ENCODE results near the gene TRIP11. TPM values are rescaled to one million over a fixed set of nuclear protein-coding genes. Genes with fewer than 3 reads are reported as not detected.

TRIP11 gene
- polyA plus RNA-seq, 1 donor from 2014 or later = 8.8 TPM

DNA sequence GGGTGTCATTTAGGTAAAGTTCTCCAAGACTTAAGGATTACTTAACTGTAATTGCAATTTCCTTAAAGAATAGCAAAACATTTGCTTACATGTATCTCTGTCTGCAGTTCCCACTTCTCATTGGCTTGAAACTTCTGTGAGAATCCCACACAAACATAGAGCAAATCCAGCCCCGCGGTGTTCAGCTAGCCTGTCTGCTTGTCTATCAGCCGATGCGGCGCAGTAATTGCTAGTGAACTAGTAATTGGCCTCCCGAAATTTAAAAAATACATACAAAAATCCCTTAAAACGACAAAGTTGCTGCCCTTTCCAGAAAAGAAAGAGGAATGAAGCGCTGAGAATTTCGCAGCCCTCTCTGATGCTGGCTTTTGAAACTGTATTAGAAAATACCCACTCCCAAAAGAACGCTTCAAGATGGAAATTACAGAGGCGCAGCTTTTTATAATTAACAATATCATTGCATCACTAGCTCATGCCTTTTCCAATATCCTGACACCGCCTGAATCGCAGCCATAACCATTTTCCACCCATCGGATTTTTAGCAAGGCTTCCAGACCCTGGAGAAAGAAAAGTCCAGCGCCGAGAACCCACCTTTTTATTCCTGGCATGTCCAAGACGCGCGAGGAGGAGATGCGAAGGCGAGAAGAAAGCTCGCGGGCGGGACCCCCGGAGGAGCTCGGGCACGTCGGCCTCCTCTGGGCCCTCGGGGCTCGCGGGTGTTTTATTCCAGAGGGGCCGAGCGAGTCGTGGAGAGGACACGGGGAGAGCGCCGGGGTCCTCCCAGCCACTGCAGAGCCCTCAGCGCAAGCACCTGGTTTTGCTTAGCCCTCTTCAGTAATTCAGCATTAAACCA, 93.0 kb downstream of the TRIP11 start:
- H3K27me3 ChIP-seq (ENCODE audit: insufficient read depth, low read depth, low read length) = peaks cover 24% of the 10 kb centered on the region
- H3K9ac ChIP-seq (ENCODE audit: low read length) = no peak overlapping the region

More for the DNA sequence above, 93.0 kb downstream of the TRIP11 start:
- no peak overlapping the region for H3K27ac ChIP-seq (ENCODE audit: low read length)
- TF ChIP-seq EP300 (conservative IDR thresholded peaks at IDR 0.05; ENCODE audit: poor library complexity, severe bottlenecking) (no peak), REST (IDR thresholded peaks at IDR 0.05; ENCODE audit: borderline replicate concordance) (no peak), SMC3 (conservative IDR thresholded peaks at IDR 0.05; ENCODE audit: poor library complexity) (no peak), EZH2 (IDR thresholded peaks at IDR 0.05; ENCODE audit: borderline replicate concordance, insufficient read depth, low read length, poor library complexity, severe bottlenecking) (no peak), TAF1 (IDR thresholded peaks at IDR 0.05; ENCODE audit: low read depth) (no peak), MXI1 (conservative IDR thresholded peaks at IDR 0.05; ENCODE audit: poor library complexity, severe bottlenecking) (no peak), RAD21 (conservative IDR thresholded peaks at IDR 0.05) (no peak)
- TF ChIP-seq, protein P1, sequence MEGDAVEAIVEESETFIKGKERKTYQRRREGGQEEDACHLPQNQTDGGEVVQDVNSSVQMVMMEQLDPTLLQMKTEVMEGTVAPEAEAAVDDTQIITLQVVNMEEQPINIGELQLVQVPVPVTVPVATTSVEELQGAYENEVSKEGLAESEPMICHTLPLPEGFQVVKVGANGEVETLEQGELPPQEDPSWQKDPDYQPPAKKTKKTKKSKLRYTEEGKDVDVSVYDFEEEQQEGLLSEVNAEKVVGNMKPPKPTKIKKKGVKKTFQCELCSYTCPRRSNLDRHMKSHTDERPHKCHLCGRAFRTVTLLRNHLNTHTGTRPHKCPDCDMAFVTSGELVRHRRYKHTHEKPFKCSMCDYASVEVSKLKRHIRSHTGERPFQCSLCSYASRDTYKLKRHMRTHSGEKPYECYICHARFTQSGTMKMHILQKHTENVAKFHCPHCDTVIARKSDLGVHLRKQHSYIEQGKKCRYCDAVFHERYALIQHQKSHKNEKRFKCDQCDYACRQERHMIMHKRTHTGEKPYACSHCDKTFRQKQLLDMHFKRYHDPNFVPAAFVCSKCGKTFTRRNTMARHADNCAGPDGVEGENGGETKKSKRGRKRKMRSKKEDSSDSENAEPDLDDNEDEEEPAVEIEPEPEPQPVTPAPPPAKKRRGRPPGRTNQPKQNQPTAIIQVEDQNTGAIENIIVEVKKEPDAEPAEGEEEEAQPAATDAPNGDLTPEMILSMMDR (IDR thresholded peaks at IDR 0.05; ENCODE audit: poor library complexity, severe bottlenecking) = no peak
- no peaks in the 10 kb centered on the region for H4K20me1 ChIP-seq (ENCODE audit: insufficient read depth)
- no peaks in the 10 kb centered on the region for H3K9me2 ChIP-seq (ENCODE audit: insufficient read depth, low read length)
- no peaks in the 10 kb centered on the region for H3K36me3 ChIP-seq (ENCODE audit: insufficient read depth, low read length)
- peak overlapping the region; percentile 56 for H3K4me3 ChIP-seq (ENCODE audit: low read length)
- H3F3A ChIP-seq (ENCODE audit: insufficient read depth, low read length, poor library complexity, severe bottlenecking) = no peaks in the 10 kb centered on the region
- H3K4me2 ChIP-seq (ENCODE audit: low read length) = no peak overlapping the region
- no peaks in the 10 kb centered on the region for H3K9me3 ChIP-seq (ENCODE audit: low read length)
- H2AFZ ChIP-seq (ENCODE audit: low read depth, low read length) = peak overlapping the region; percentile 8
- H3K79me2 ChIP-seq (replicated peaks; ENCODE audit: insufficient read depth, low read length) = no peaks in the 10 kb centered on the region

All from neural cell (in vitro differentiated cells).